Ovary (tissue), 3 donors: ENCODE results near the gene LIMA1.

Source experiments
- CTCF ChIP-seq, 3 donors: fragments of 450-650 bp in 2 of 3; fragments of 200-600 bp in 1 of 3; IDR thresholded peaks; one replicate each; pipeline versions ENCODE4 v1.5.1 to v1.8.0; 2016 to 2022; ENCODE audit warnings: antibody characterized with exemption in 3 of 3, mild to moderate bottlenecking in 1 of 3
- POLR2A ChIP-seq: fragments of 450-650 bp; IDR thresholded peaks from one replicate; pipeline ENCODE4 v1.6.1; 2017; ENCODE audit warnings: antibody characterized with exemption, mild to moderate bottlenecking, moderate library complexity
- donor health status: DM: no; HTN: no; CAD: no.

DNA sequence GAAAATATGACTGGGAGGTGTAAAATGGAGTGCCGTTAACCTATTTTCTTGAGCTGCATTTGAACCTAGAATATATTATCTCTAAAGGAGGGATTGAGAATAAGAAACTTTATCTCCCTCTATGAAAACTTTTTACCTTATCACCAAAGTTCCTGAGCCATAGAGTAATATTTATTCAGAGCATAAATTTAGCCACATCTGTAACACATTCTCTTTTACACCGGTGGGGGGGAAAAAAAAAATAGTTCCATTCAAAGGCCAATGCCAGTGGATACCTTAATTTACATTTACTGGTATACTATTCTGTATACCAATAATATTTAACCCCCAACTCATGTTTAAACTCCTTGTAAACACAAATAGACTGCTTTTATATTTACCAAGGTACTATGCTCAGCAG, 137.9 kb downstream of the LIMA1 start:
- TF ChIP-seq CTCF (IDR thresholded peaks at IDR 0.05) (no peak), POLR2A (no peak)
